ENCODE data around the gene DGCR2.

The DGCR2 gene

DNA sequence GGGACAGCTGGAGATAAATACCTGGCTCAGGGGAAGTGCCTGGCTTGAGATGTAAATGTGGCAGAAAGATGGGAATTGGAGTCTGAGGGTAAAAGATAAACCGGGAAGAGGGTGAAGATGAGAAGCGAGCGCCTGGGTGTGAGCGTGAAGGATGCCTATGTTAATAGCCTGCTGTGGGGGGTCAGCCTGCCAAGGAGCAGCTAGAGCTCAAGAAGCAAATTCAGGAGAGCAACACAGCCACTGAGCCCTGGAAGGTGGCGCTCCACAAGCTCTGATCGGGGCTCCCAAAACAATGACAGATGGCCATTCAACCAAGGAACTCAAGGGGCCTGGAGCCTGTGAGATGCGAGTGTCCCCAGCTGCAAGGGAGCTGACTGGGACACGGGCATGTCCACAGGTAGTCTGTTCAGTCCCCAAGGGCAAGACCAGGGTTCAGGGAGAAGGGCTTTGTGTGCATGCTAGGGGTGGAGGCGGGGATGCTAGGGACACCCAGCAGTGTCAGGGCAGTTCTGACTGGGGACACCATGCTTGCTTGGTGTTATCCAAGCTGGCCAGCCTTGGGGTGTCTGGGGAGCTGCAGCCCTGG is 25.1 kb upstream of the DGCR2 start:
- in situ Hi-C loops (cut with MboI; ENCODE audit: low sequenced_read_pairs): no loop called here

DNA sequence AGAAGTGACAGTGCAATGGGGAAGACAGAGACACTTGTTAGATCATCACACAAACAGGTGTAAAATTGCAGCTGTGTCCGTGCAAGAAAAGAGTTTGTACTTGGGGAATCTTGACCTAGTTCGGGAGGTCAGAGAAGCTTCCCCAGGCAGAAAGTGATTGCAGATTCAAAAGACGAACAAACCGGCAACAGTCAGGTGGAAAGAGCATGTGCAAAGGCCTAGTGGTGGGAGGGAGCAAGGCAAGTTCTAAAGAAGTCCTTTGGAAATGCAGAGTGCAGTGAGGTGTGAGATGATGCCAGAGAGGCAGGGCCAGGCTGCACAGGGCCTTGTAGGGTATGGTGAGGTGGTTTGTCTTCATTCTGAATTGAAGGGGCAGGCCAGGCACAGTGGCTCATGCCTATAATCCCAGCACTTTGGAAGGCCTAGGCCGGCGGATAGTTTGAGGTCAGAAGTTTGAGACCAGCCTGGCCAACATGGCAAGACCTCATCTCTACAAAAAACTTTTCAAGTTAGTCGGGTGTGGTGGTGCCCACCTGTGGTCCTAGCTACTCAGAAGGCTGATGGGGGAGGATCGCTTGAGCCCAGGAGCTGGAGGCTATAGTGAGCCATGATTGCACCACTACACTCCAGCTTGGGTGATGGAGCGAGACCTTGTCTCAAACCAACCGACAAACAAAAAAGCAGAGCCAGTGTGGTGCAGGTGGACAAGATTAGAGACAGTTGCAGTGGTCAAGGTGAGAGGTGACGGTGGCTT is 24.2 kb upstream of the DGCR2 start:
- in situ Hi-C loops (cut with MboI; ENCODE audit: low sequenced_read_pairs): no loop called here

DNA sequence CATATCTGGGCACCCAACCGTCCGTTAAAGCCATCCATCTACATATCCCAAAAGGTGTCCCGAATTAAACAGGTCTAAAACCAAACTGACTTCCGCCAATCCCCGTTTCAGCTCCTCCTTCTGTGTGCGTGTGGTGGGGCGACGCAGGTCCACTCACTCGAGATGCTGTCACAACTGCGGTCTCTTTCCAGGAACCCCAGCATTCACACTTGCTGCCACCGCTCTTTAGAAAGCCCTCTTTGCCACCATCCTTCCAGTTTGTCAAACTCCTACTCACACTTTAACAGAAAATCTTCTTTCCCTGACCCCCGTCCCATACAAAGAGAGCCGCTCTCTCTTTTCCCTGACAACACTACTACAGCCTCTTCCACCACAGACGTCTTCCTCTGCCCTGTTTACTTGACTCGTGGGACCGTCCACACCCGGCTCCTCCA is 21.8 kb upstream of the DGCR2 start:
- in situ Hi-C loops (cut with MboI; ENCODE audit: low sequenced_read_pairs): no loop called here

DNA sequence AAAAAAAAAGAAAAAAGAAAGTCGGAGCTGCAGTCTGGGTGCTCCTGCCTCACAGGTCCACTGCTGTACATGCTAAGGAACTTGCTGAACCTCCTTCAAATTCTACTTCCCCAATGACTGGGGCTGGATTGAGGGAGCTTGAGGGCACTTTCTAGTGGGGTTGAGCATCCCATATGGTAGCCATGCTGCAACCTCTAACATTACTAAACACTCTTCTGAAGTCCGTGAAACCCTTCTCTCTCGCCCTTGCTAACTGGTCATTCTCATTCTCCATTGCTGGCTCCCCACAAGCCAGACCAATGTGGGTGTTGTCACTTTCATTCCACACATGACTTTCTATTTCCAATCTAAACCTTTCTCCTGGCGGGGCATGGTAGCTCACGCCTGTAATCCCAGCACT is 21.0 kb upstream of the DGCR2 start:
- in situ Hi-C loops (cut with MboI; ENCODE audit: low sequenced_read_pairs): no loop called here

DNA sequence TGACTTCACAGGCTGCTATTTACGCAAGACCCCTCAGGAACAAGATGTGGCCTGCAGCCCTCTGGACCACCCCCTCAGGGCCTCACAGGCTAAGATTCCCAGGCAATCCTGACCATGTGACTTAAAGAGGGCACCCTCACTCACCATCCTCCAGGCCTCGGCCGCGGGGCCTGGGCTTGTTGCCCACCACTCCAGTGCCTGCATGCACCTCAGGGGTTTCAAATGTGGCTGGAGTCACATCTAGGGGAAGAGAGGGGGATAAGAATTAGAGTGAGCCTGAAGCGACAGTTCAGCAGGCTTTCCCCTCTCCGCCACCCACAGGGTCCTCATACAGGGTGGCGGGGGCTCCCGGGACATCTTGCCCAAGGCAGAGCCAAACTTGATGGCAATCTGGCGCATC is 20.2 kb upstream of the DGCR2 start:
- in situ Hi-C loops (cut with MboI; ENCODE audit: low sequenced_read_pairs): no loop called here

DNA sequence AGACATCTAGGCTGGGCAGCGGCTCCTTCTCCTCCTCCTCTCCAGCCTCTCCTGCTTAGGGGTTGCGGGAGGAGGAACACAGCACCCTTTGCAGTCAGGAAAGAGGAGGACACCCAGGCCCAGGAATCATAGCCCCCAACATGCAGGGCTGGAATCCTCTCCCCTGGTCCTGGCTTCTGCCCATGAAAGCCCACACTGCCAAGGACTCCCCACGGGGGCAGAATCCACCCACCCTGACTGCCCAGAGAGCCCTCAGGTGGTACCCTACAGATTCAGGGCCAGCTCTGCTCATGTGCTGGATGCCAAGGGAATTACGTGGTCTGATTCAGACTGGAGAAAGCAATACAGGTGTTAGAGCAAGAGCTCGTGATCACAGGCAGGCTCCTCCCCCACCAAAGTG is 17.8 kb upstream of the DGCR2 start:
- in situ Hi-C loops (cut with MboI; ENCODE audit: low sequenced_read_pairs): no loop called here

DNA sequence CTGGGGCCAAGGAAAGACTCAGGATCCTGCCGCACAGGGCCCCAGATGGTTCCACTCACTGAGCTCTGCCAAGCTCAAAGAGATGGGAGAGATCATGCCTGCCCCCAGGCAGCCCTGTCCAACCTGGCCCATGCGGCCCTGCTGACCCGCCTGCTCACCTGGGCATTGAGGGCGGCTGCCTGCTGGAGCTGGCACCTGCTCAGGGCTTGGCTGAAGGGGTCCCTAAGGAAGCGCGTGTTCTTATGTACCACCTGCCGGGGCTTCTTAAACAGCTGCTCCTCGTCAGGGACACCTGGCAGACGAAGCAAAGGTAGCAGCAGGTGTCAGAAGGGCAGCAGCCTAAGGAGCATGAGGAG is 16.8 kb upstream of the DGCR2 start:
- in situ Hi-C loops (cut with MboI; ENCODE audit: low sequenced_read_pairs): no loop called here

DNA sequence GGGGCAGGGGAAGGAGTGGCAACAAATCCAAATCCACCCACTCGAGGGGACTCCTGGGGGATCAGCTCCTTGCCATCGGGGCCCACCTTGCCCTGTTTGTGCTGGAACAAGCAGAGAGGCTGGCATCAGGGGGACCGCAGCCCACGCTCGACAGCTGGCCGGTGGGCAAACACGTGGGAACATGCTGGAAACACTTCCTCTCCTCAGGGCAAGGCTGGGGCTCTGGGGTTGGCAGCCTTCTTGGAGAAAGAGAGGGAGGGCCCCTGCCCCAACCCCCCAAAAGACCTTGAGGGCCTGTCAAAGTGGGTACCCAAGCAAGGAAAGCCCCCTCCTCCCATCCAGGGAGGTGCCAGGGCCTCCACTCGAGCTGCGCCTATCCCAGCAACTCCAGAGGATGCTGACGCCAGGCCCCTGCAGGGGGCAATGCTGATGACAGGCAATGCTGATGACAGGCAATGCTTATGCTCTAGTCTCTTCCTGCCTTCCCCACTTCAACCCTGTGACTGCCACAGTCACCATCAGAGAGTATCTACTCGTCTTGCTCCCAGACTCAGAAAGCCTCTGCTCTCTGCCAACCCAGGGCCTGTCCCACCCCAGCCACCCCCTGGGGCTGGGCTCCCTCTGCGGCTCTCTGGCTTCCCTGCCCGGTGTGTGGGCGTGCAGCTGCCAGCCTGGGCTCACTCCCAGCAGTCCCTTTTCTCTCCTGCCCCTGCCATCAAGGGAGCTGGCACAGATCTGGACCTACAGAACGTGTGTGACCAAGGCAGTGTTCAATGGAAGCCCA is 16.2 kb upstream of the DGCR2 start:
- in situ Hi-C loops (cut with MboI; ENCODE audit: low sequenced_read_pairs): no loop called here

DNA sequence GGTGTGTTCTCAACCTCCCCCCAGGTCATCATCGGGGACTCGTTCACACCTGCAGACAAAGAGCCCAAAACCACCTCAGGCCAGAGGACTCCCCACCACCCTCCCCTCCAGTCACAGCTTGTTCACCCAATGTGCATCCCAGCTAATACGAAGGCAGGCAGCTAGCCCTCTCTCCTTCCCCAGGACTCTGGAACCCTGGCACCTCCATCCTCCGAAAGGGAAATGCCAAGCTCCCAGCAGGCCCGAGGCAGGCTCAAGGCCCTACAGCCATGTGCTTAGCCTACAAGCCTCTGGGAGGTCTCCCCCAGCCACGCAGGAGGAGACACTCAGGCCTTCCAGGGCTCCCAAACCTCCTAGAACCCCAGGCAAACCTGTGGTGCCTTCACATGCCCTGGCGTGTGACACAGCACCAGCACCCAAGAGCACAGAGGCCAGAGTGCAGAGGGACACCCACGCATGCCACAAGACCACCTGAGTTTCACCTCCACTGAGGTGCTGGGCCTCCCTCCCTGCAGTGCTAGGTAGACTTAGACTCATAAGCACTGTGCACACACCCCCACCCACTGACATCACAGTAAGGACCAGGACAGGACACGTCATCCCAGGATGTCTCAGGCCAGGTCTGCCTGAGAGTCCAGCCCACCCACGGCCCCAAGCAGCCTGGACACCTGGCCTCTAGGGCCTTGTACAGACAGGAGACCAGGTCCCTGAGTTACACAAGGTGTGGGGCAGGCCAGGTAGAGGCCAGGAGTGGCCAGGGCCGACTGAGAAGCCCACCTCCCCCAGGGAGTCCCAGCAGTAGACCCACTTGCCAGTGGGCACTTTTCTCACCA is 15.4 kb upstream of the DGCR2 start:
- in situ Hi-C loops (cut with MboI; ENCODE audit: low sequenced_read_pairs): no loop called here

DNA sequence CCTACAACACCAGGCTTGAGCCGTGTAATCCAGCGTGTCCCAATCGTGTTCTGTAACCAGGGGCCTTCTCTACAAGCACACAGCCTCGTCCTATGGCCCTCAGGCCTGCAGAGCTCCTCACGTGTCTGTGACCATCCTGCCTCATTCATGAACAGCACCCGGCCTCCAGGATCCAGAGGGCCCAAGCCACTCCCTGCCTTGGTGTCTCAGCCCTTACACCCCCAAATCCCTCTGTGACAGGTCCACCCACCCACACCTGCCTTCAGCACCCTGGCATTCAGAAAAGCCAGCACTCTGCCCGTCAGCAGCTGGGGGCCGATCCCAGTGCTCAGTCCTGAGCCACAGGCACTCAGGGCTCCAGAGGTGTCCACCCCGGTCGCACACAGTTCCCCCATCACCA is 14.7 kb upstream of the DGCR2 start:
- in situ Hi-C loops (cut with MboI; ENCODE audit: low sequenced_read_pairs): no loop called here

DNA sequence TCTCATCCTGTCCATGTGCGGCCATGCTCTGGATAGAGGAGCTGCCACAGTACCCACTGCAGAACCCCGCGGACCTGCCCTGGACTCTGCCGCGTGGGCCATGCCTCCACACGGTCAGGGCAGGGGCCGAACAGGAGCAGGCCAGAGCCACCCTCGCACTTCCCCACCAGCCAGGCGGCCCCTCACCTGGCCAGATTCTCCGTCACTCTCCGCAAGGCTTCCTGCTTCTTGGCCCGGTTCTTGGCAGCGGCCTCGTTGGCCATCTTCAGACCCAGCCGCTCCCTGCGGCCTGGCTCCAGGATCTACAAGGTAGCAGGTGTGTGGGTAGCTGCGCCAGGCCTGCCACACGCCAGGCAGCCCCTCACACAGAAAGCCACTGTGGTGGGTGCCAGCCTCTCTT is 12.7 kb upstream of the DGCR2 start:
- in situ Hi-C loops (cut with MboI; ENCODE audit: low sequenced_read_pairs): no loop called here

DNA sequence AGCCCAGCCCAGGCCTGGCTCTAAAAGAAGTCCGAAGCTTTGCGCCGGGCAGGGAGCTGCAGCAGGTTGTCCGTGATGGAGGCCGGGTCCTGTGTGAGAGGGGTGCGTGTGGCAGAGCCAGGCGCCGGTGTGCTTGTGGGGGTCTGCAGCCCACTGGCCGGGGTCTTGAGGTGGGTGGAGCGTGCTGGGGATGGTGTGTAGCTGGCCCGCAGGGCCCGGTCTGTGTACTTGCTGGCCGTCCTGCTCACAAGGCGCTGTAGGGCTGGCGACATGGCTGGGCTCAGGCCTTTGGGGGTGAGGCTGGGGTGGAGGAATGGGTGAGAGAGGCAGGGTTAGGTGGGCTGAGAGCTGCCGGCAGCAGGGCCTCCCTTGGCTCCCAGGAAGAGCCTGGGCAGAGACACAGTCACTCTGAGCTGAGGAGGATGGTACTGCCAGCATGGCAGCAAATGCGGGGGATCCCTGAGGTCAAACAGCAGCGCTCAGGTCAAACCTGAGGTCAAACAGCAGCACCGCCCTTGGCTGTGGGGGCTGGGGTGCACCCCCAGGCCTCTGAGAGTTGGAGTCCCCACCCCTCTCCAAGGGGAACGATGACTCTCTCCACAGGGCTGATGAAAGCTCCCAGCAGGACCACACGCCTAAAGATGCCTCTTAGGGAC is 12.1 kb upstream of the DGCR2 start:
- in situ Hi-C loops (cut with MboI; ENCODE audit: low sequenced_read_pairs): no loop called here

DNA sequence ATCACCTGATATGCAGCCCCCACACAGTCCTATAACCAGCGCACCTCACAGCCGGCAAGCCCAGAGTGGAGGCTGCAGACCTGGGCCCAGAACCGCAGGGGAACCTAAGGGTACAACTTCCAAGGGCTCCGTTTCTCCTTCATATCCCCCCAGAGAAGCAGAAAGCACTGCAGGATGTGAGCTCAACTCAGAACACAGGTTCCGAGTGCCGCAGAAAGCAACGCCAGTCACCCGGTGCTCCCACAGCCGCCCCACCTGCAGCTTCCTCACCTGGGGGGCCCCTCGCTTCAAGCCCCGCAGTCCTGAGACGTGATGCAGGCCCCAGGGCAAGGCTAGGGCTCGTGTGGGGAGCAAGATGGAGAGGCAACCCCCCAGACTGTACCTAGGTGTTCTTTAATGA is 11.3 kb upstream of the DGCR2 start:
- in situ Hi-C loops (cut with MboI; ENCODE audit: low sequenced_read_pairs): no loop called here

DNA sequence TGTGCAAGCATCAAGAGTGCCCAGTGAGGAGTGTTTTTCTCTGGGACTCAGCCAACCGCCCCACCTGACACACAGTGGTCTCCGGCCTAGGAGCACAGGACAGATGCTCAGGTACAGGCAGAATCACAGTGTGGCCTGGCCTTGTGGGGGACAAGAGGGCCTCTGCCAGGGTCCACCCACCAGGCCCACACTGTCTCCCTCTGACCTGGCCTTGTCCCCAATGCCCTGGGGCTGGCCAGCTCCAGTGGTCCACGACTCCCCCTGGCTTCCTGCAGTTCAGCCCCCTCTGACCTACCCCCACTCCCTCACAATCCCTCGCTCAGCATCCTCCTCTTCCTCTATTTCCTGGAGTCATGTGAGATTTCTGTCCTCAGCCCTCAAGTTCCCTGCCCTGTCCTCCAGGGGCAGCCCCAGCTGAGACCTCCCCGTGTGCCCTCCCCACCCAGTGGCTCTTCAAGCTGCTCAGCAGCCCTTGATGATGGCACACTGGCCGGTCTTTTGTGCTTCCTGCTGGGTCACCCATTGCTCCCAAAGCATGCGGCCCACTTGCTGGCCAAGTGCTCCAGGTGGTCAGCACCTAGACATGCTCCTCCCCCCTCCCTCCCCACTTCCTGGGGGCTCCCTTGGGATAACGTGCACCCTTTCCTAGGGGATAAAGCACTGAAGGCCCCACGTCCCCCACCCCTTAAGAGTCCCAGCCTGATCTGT is 10.6 kb upstream of the DGCR2 start:
- in situ Hi-C loops (cut with MboI; ENCODE audit: low sequenced_read_pairs): no loop called here

DNA sequence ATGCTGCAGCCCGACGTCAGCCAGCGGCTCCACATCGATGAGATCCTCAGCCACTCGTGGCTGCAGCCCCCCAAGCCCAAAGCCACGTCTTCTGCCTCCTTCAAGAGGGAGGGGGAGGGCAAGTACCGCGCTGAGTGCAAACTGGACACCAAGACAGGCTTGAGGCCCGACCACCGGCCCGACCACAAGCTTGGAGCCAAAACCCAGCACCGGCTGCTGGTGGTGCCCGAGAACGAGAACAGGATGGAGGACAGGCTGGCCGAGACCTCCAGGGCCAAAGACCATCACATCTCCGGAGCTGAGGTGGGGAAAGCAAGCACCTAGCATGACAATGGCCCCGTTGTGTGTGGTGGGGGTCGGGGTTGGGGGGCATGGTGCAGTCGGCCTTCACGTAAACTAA is 9.9 kb upstream of the DGCR2 start:
- in situ Hi-C loops (cut with MboI; ENCODE audit: low sequenced_read_pairs): no loop called here

DNA sequence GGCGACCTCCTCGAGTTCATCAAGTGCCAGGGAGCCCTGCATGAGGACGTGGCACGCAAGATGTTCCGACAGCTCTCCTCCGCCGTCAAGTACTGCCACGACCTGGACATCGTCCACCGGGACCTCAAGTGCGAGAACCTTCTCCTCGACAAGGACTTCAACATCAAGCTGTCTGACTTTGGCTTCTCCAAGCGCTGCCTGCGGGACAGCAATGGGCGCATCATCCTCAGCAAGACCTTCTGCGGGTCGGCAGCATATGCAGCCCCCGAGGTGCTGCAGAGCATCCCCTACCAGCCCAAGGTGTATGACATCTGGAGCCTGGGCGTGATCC is 9.4 kb upstream of the DGCR2 start:
- in situ Hi-C loops (cut with MboI; ENCODE audit: low sequenced_read_pairs): no loop called here

DNA sequence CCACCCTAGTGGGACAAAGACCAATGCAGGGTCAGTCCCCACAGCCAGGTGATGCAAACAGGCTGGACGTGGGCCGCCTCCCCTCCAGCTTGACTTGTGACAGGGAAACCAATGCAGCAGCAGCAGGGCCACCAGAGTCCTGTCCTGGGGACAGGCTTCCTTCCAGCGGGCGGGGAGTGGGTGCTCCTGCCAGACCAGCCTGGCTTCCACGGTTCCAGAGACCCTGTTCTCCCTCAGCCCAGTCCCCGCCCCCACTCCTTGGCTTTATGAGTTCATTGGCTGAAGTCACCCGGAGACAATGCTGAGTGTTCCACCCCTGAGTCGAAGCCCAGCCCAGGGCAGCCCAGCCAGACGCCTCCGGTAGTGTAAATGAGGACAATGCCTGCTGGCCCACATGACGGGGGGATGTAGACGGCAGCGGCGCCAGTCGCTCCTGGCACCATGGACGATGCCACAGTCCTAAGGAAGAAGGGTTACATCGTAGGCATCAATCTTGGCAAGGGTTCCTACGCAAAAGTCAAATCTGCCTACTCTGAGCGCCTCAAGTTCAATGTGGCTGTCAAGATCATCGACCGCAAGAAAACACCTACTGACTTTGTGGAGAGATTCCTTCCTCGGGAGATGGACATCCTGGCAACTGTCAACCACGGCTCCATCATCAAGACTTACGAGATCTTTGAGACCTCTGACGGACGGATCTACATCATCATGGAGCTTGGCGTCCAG is 8.9 kb upstream of the DGCR2 start, which contains the start of gene TSSK2:
TSSK2 (plus strand) TSS at position 350 of the 726 bp plus-strand sequence; CDS start at position 442, 92 bp downstream.
- in situ Hi-C loops (cut with MboI; ENCODE audit: low sequenced_read_pairs): no loop called here

DNA sequence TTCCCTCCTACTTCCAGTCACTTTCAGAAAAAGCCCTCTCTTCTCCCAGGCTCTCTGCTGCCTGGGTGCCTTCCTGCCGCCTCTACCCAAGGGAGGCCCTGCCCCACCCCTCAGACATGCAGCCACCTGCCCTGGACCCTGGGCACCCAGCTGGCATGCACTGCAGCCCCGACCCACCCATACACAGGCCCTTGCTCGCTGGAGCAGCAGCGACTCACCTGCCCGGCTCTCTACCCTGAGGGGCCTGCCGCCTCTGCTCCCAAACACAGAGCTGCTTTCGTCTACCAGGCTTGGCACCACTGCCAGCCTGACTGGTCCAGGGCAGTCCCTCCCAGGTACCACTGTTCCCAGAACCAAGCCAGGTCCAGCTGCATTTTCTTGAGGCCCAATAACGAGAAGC is 7.7 kb upstream of the DGCR2 start:
- in situ Hi-C loops (cut with MboI; ENCODE audit: low sequenced_read_pairs): no loop called here

DNA sequence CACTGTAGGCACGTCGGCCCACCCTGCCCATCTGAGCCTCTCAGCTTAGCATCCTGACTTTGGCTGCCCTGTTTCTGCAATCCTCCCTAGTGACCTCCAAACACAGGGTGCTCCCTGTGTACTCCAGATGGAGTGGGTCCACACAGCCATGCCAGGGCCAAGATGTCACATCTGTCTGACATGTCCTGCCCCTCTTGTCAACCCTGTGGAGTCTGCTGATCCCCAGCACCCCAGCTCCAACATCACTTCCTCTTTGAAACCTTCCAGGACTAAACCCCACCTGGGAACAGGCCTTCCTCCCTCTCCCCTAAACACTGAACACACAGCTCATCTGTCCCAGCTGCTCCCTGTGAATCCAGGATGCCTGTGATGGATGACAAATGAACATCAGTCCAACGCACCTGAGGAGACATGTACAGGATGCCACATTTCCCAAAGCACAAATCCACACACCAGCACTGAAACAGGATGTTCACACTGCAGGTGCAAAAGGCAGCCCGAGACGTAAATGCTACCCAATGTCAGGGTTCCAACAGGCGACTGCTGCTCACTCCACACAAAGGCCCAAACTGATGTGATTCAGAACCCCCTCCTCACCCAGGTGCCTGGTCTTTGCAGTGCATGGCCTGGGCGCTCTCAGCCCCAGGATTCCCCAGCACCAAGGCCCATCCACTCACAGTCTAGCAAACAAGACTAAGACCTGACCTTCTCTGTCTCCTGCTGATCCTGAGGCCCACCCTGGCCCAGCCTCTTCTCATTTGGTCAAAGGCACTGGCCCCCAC is 6.9 kb upstream of the DGCR2 start:
- in situ Hi-C loops (cut with MboI; ENCODE audit: low sequenced_read_pairs): no loop called here

Measured in HL-60/S4 treated with phorbol 12-myristate 13-acetate at 8.2 ng/mL for 4 days and 3 days (cell line).